GM12878 (cell line): ENCODE measurements around the gene SUGP2. TPM values are rescaled to one million over a fixed set of nuclear protein-coding genes. Genes with fewer than 3 reads are reported as not detected.

ENCODE experiments used
- CBX3 ChIP-seq: fragments of 200-600 bp; sonication (generic); IDR thresholded peaks from 2 replicates; pipeline ENCODE4 v1.6.1; 2016; ENCODE audit warnings: low read depth, borderline replicate concordance
- CTCF ChIP-seq, 3 experiments: IDR thresholded peaks in 2 of 3; conservative IDR thresholded peaks in 1 of 3; 2 replicates each; pipeline ENCODE4 v1.5.1; 2011; ENCODE audit warnings: low read depth in 3 of 3, low read length in 3 of 3, mild to moderate bottlenecking in 3 of 3, control low read depth in 2 of 3, moderate library complexity in 2 of 3, inconsistent platforms in 1 of 3, mixed read lengths in 1 of 3; ENCODE audit not compliant: control insufficient read depth in 2 of 3, insufficient read depth in 1 of 3; ENCODE audit errors: extremely low read depth in 1 of 3
- EED ChIP-seq: sonication (generic); IDR thresholded peaks from 2 replicates; pipeline ENCODE4 v1.6.1; 2016; ENCODE audit warnings: antibody characterized with exemption, low read depth
- EZH2 ChIP-seq: IDR thresholded peaks from 2 replicates; pipeline ENCODE4 v1.6.1; 2012; ENCODE audit warnings: low read depth, mild to moderate bottlenecking, control low read depth, inconsistent platforms, low read length, borderline replicate concordance; ENCODE audit not compliant: control insufficient read depth
- HDGF ChIP-seq: fragments of 450-650 bp; IDR thresholded peaks from 2 replicates; pipeline ENCODE4 v1.6.1; 2016; ENCODE audit warnings: antibody characterized with exemption
- IKZF1 ChIP-seq: fragments of 450-650 bp; conservative IDR thresholded peaks from 2 replicates; pipeline ENCODE4 v1.6.1; 2017; ENCODE audit warnings: antibody characterized with exemption, mild to moderate bottlenecking
- MEF2B ChIP-seq: fragments of 450-650 bp; IDR thresholded peaks from 2 replicates; pipeline ENCODE4 v1.6.1; 2018; ENCODE audit warnings: mild to moderate bottlenecking, moderate library complexity; ENCODE audit not compliant: partially characterized antibody, poor library complexity, severe bottlenecking
- POLR2A ChIP-seq: IDR thresholded peaks from 2 replicates; pipeline ENCODE4 v1.6.1; 2011; ENCODE audit warnings: low read depth, mild to moderate bottlenecking, low read length
- SIN3A ChIP-seq: IDR thresholded peaks from 2 replicates; pipeline ENCODE4 v1.6.1; 2012; ENCODE audit warnings: low read depth, low read length, improper control_type of control experiment
- TAF1 ChIP-seq: IDR thresholded peaks from 2 replicates; pipeline ENCODE4 v1.6.1; 2011; ENCODE audit warnings: mild to moderate bottlenecking, low read depth, low read length, borderline replicate concordance
- TCF12 ChIP-seq: IDR thresholded peaks from 2 replicates; pipeline ENCODE4 v1.6.1; 2011; ENCODE audit warnings: low read depth, mild to moderate bottlenecking, low read length
- polyA plus RNA-seq, 11 experiments: library from polyadenylated mRNA; depleted of rRNA in 4 of 11; unstranded in 6 of 11; stranded (reverse) in 5 of 11; fragments of >200 nt; fragmentation: Nextera tagmentation in 4 of 11; fragmentation: Illumina TruSeq in 1 of 11; extraction: Ambion mirVana in 4 of 11; extraction: Trizol in 1 of 11; gene quantifications; 1 replicate in 1 of 11; 2 replicates in 10 of 11; pipeline versions ENCODE4 v1.2.1 to v1.2.3, GENCODE V29; 2011 to 2016; ENCODE audit warnings: inconsistent platforms in 2 of 11, missing spikeins in 2 of 11, low read depth in 1 of 11
- total RNA-seq, 4 experiments: library from RNA; depleted of rRNA in 3 of 4; stranded (reverse); fragments of >200 nt in 3 of 4; fragmentation: Illumina TruSeq in 1 of 4; extraction: Trizol in 1 of 4; gene quantifications; 2 replicates each; pipeline versions ENCODE4 v1.2.1 to v1.2.3, GENCODE V29; 2013 to 2021
- TF ChIP-seq, protein P1 (sequence below): fragments of 450-650 bp; IDR thresholded peaks from 2 replicates; pipeline ENCODE4 v1.6.1; 2017; ENCODE audit warnings: antibody characterized with exemption, mild to moderate bottlenecking, moderate library complexity
- TF ChIP-seq, protein P2 (sequence below): fragments of 450-650 bp; IDR thresholded peaks from 2 replicates; pipeline ENCODE4 v1.6.1; 2017; ENCODE audit warnings: low read depth, mild to moderate bottlenecking, moderate library complexity
- TF ChIP-seq, protein P3 (sequence below): IDR thresholded peaks from 2 replicates; pipeline ENCODE4 v1.6.1; 2012; ENCODE audit warnings: improper control_type of control experiment, low read depth, low read length; ENCODE audit not compliant: insufficient replicate concordance
- TF ChIP-seq, protein P4 (sequence below): IDR thresholded peaks from 2 replicates; pipeline ENCODE4 v1.6.1; 2012; ENCODE audit warnings: low read depth, low read length, improper control_type of control experiment

SUGP2 gene
- total and polyA plus RNA-seq, 10 of the 15 experiments (the other 5 are each of a cell fraction or from before 2014, with no cell fraction given): 15.0 to 120 (median 57.2) TPM

GRCh38 chr19:19063183-19064097 is 30.1 kb upstream of the SUGP2 start, which contains the start of gene SLC25A42 (continued):
- TF ChIP-seq CTCF (IDR thresholded peaks at IDR 0.05 in 2 of 3, conservative IDR thresholded peaks at IDR 0.05 in 1 of 3; ENCODE audit: control insufficient read depth in 2 of 3, extremely low read depth in 1 of 3, insufficient read depth in 1 of 3, low read depth in 3 of 3, low read length in 3 of 3): no peak
- TF ChIP-seq MEF2B: peak; percentile 88
- TF ChIP-seq TCF12: 0 out of 2 replicates have a peak, but pooled peaks have one; percentile 13
- TF ChIP-seq EED: no peak
- TF ChIP-seq HDGF: peak; percentile 95
- TF ChIP-seq, protein P1, sequence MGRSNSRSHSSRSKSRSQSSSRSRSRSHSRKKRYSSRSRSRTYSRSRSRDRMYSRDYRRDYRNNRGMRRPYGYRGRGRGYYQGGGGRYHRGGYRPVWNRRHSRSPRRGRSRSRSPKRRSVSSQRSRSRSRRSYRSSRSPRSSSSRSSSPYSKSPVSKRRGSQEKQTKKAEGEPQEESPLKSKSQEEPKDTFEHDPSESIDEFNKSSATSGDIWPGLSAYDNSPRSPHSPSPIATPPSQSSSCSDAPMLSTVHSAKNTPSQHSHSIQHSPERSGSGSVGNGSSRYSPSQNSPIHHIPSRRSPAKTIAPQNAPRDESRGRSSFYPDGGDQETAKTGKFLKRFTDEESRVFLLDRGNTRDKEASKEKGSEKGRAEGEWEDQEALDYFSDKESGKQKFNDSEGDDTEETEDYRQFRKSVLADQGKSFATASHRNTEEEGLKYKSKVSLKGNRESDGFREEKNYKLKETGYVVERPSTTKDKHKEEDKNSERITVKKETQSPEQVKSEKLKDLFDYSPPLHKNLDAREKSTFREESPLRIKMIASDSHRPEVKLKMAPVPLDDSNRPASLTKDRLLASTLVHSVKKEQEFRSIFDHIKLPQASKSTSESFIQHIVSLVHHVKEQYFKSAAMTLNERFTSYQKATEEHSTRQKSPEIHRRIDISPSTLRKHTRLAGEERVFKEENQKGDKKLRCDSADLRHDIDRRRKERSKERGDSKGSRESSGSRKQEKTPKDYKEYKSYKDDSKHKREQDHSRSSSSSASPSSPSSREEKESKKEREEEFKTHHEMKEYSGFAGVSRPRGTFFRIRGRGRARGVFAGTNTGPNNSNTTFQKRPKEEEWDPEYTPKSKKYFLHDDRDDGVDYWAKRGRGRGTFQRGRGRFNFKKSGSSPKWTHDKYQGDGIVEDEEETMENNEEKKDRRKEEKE: no peak
- TF ChIP-seq CBX3: no peak
- TF ChIP-seq, protein P2, sequence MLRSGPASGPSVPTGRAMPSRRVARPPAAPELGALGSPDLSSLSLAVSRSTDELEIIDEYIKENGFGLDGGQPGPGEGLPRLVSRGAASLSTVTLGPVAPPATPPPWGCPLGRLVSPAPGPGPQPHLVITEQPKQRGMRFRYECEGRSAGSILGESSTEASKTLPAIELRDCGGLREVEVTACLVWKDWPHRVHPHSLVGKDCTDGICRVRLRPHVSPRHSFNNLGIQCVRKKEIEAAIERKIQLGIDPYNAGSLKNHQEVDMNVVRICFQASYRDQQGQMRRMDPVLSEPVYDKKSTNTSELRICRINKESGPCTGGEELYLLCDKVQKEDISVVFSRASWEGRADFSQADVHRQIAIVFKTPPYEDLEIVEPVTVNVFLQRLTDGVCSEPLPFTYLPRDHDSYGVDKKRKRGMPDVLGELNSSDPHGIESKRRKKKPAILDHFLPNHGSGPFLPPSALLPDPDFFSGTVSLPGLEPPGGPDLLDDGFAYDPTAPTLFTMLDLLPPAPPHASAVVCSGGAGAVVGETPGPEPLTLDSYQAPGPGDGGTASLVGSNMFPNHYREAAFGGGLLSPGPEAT: peak; percentile 19; the same call in 1 of the 2 replicates
- TF ChIP-seq SIN3A: 0 out of 2 replicates have a peak, but pooled peaks have one; percentile 36
- peak; percentile 61 for TF ChIP-seq IKZF1
- TF ChIP-seq, protein P3, sequence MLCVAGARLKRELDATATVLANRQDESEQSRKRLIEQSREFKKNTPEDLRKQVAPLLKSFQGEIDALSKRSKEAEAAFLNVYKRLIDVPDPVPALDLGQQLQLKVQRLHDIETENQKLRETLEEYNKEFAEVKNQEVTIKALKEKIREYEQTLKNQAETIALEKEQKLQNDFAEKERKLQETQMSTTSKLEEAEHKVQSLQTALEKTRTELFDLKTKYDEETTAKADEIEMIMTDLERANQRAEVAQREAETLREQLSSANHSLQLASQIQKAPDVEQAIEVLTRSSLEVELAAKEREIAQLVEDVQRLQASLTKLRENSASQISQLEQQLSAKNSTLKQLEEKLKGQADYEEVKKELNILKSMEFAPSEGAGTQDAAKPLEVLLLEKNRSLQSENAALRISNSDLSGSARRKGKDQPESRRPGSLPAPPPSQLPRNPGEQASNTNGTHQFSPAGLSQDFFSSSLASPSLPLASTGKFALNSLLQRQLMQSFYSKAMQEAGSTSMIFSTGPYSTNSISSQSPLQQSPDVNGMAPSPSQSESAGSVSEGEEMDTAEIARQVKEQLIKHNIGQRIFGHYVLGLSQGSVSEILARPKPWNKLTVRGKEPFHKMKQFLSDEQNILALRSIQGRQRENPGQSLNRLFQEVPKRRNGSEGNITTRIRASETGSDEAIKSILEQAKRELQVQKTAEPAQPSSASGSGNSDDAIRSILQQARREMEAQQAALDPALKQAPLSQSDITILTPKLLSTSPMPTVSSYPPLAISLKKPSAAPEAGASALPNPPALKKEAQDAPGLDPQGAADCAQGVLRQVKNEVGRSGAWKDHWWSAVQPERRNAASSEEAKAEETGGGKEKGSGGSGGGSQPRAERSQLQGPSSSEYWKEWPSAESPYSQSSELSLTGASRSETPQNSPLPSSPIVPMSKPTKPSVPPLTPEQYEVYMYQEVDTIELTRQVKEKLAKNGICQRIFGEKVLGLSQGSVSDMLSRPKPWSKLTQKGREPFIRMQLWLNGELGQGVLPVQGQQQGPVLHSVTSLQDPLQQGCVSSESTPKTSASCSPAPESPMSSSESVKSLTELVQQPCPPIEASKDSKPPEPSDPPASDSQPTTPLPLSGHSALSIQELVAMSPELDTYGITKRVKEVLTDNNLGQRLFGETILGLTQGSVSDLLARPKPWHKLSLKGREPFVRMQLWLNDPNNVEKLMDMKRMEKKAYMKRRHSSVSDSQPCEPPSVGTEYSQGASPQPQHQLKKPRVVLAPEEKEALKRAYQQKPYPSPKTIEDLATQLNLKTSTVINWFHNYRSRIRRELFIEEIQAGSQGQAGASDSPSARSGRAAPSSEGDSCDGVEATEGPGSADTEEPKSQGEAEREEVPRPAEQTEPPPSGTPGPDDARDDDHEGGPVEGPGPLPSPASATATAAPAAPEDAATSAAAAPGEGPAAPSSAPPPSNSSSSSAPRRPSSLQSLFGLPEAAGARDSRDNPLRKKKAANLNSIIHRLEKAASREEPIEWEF: peak; percentile 15
- TF ChIP-seq, protein P4, sequence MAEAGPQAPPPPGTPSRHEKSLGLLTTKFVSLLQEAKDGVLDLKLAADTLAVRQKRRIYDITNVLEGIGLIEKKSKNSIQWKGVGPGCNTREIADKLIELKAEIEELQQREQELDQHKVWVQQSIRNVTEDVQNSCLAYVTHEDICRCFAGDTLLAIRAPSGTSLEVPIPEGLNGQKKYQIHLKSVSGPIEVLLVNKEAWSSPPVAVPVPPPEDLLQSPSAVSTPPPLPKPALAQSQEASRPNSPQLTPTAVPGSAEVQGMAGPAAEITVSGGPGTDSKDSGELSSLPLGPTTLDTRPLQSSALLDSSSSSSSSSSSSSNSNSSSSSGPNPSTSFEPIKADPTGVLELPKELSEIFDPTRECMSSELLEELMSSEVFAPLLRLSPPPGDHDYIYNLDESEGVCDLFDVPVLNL: peak; percentile 69; the same call in 1 of the 2 replicates
- TF ChIP-seq TAF1: peak; percentile 66; the same call in 1 of the 2 replicates
- no peak for TF ChIP-seq EZH2
- peak; percentile 73 for TF ChIP-seq POLR2A
